ENCODE results near the gene GALNT1.
A peak's percentile ranks its signal among the peaks of the same experiment; 100 is the strongest.

GALNT1 gene

DNA sequence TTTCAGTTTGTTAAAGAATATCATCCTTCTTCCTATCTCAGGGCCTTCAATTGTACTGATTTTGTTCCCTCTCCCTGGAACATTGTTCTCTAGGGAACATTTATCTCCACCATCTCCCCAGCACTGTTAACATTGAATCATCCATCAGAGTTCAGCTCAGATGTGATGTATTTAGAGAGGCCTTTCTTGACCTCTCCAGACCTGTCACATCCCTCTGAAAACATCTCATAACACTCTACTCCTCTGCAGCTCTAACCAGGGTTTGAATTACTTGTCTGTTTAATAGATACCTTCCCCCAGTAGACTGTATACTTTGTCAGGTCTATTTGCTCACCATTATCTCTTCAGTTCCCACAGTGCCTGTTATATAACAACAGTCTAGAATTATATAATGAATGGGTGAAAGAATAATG, 98.6 kb downstream of the GALNT1 start:
- peaks cover 59 to 96% (median 79%) of the 10 kb centered on the region in 11 experiments for H3K36me3 ChIP-seq
- no peaks in the 10 kb centered on the region for H3K9me3 ChIP-seq (replicated peaks in 1 of 11)
- no peaks in the 10 kb centered on the region for H3K27me3 ChIP-seq
- no peak overlapping the region for H3K4me3 ChIP-seq
- H3K27ac ChIP-seq, result no peak overlapping the region
- no peak for TF ChIP-seq Cebpa-rat (IDR thresholded peaks at IDR 0.05)
- H3K4me1 ChIP-seq, result peaks cover 0 to under 1% (median 0%) of the 10 kb centered on the region in 10 experiments; a peak in 2 of 20 replicates
- no peak overlapping the region for H3K9ac ChIP-seq
- H3K4me2 ChIP-seq, result no peak overlapping the region
- peaks cover 0 to 7% (median 0%) of the 10 kb centered on the region in 11 experiments; a peak in 3 of 22 replicates for H4K20me1 ChIP-seq

DNA sequence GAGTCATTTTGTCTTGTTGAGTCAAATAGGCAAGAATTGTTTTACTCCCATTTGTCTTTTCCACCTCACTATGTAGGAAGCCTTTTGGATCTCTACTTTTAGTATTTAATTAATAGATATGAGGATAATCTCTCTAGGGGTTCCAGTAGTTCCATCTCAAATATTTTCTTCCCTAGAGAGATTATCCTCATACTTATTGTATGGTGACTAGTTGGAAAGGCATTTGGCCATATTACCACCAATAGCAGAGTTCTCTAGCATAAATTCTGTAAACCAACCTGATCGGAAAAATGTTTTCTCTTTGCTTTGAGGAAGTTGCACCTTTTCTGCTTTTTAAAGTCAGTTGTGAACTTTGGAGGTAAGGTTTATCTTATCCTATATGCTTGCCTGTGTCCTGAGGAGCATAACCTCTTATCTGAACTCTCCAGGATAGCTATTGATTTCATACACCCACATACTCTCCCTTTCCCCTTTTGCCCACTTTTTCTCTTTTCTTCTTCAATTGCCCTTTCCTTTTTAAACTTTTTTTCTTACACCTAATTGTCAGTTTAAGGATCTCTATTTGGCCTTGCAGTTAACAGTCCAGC, 100.8 kb downstream of the GALNT1 start:
- H3K27me3 ChIP-seq, result no peaks in the 10 kb centered on the region
- no peaks in the 10 kb centered on the region for H3K9me3 ChIP-seq (replicated peaks in 1 of 11)
- no peak overlapping the region for H3K27ac ChIP-seq
- peaks cover 0 to 3% (median 0%) of the 10 kb centered on the region in 11 experiments; a peak in 1 of 22 replicates for H4K20me1 ChIP-seq
- TF ChIP-seq Cebpa-rat (IDR thresholded peaks at IDR 0.05), result no peak
- no peak overlapping the region for H3K4me3 ChIP-seq
- no peak overlapping the region for H3K9ac ChIP-seq
- H3K36me3 ChIP-seq, result peaks cover 68 to 100% (median 89%) of the 10 kb centered on the region in 11 experiments
- H3K4me2 ChIP-seq, result no peak overlapping the region
- H3K4me1 ChIP-seq, result no peaks in the 10 kb centered on the region

DNA sequence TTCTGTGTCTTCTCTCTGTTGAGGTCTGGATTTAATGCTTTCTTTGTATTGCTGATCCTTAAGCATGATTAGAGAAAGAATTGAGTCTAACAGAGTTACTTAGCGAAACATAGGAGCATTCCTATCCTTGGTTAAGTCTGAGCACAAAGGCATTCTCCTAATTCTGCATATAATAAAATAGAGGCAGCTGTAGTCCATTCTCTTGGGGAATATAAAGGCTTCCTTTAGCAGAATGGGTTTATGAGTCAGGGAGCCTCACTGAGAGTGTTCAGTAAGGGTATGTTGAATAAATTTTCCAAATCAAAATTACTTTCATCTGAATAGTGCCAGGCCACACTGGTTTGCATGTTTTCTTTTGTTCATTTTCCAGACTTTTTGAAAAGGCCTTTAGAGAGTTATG, 101.5 kb downstream of the GALNT1 start:
- Histone ChIP-seq H3K4me3 (no peak overlapping the region), H3K4me2 (no peak overlapping the region), H3K27me3 (no peaks in the 10 kb centered on the region), H3K27ac (no peak overlapping the region), H3K9me3 (replicated peaks in 1 of 11) (no peaks in the 10 kb centered on the region), H3K9ac (no peak overlapping the region), H4K20me1 (peaks cover 0 to 3% (median 0%) of the 10 kb centered on the region in 11 experiments; a peak in 1 of 22 replicates), H3K36me3 (peaks cover 71 to 100% (median 91%) of the 10 kb centered on the region in 11 experiments), H3K4me1 (no peaks in the 10 kb centered on the region)
- no peak for TF ChIP-seq Cebpa-rat (IDR thresholded peaks at IDR 0.05)

DNA sequence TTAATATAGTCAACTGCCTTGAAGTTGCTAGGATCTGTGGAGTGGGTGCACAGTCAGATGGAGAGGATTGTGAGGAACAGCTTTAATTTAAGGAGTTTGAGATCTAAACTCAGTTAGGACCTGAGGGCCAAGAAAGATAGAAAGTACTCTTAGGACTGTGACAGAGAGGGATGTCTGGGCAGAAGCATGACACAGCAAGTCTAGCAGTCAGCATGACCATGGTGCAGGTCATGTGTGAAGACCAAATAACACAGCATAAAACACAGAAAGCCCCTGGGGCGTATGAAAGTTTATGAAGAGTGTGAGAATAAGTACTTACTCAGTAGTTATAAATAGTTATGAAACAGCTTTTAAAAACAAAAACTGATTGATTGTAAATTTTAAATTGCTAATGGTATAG, 107.2 kb downstream of the GALNT1 start:
- H3K4me1 ChIP-seq, result peaks cover 0 to 7% (median 0%) of the 10 kb centered on the region in 10 experiments; a peak in 2 of 20 replicates
- no peak overlapping the region for H3K4me2 ChIP-seq
- peaks cover 85 to 100% (median 89%) of the 10 kb centered on the region in 11 experiments for H3K36me3 ChIP-seq
- no peak for TF ChIP-seq Cebpa-rat (IDR thresholded peaks at IDR 0.05)
- no peak overlapping the region for H3K4me3 ChIP-seq
- H3K27ac ChIP-seq, result no peak overlapping the region
- H4K20me1 ChIP-seq, result no peaks in the 10 kb centered on the region
- H3K27me3 ChIP-seq, result no peaks in the 10 kb centered on the region
- no peak overlapping the region for H3K9ac ChIP-seq
- H3K9me3 ChIP-seq (replicated peaks in 1 of 11), result no peaks in the 10 kb centered on the region

DNA sequence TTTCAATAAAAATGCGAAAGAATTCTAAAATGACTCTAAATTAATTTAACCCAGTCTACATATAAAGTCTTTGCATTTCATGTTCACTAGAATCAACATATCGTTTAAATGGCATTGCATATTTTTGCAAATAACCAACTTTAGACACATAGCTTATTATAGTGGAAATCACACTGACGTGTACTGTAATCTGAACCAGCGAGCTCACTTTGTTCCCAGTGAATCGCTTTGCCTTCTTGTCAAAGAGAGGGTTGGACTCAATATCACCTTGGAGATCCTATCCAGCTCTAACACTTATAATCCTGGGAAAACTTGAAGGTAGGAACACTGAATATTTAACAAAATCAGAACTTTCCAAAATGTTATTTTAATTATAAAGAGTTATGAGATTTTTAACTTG, 108.2 kb downstream of the GALNT1 start:
- Histone ChIP-seq H3K4me2 (no peak overlapping the region), H3K36me3 (peaks cover 86 to 100% (median 89%) of the 10 kb centered on the region in 11 experiments), H3K27ac (no peak overlapping the region), H4K20me1 (no peaks in the 10 kb centered on the region), H3K9me3 (replicated peaks in 1 of 11) (no peaks in the 10 kb centered on the region), H3K9ac (no peak overlapping the region), H3K4me3 (no peak overlapping the region), H3K4me1 (peaks cover 0 to 9% (median 0%) of the 10 kb centered on the region in 10 experiments; a peak in 2 of 20 replicates), H3K27me3 (no peaks in the 10 kb centered on the region)
- TF ChIP-seq Cebpa-rat (IDR thresholded peaks at IDR 0.05), result no peak

DNA sequence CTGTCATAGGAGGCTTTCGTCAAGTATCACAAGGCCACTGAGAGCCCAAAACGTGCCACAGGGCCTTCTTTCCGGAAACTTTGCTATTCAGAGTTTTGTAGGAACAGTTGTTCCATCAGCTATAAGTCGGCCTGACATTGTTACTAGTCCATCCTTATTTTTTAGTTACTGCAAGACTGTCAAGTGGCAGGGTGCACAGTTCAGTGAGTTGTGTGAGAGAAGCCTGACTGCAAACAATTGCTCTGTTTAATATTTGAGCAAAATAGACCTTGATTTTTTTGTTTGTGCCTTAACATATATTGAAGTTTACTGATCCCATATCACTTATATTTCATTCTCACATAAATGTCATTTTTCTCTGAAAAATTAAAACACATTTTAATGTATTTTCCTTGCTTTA, 110.1 kb downstream of the GALNT1 start:
- no peak overlapping the region for H3K4me2 ChIP-seq
- H3K36me3 ChIP-seq, result peaks cover 84 to 100% (median 90%) of the 10 kb centered on the region in 11 experiments
- H3K27ac ChIP-seq, result no peak overlapping the region
- H3K4me3 ChIP-seq, result no peak overlapping the region
- H3K9me3 ChIP-seq (replicated peaks in 1 of 11), result no peaks in the 10 kb centered on the region
- peaks cover 0 to 9% (median 0%) of the 10 kb centered on the region in 10 experiments; a peak in 2 of 20 replicates for H3K4me1 ChIP-seq
- no peak overlapping the region for H3K9ac ChIP-seq
- no peak for TF ChIP-seq Cebpa-rat (IDR thresholded peaks at IDR 0.05)
- no peaks in the 10 kb centered on the region for H4K20me1 ChIP-seq
- H3K27me3 ChIP-seq, result no peaks in the 10 kb centered on the region

DNA sequence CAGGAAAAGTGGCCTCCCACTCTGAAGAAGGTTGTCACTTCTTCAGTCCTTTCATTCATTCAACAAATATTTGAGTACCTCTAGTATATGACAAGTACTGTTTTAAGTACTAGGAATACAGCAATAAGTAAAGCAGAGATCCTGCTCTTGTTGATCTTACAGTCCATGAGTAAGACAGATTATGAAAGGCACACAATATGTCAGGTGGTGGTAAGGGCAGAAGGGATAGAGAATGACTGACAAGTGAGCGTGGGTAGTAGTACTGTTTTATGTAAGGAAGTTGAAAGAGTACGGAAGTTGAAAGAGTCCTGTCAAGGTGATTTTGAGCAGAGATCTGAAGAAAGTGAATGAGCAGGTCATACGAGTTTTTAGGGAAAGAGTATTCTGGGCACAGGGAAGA, 111.3 kb downstream of the GALNT1 start:
- H3K4me3 ChIP-seq, result no peak overlapping the region
- peaks cover 84 to 100% (median 93%) of the 10 kb centered on the region in 11 experiments for H3K36me3 ChIP-seq
- H3K9me3 ChIP-seq (replicated peaks in 1 of 11), result no peaks in the 10 kb centered on the region
- no peak overlapping the region for H3K9ac ChIP-seq
- no peak overlapping the region for H3K27ac ChIP-seq
- H3K27me3 ChIP-seq, result no peaks in the 10 kb centered on the region
- H4K20me1 ChIP-seq, result no peaks in the 10 kb centered on the region; a peak in 1 of 22 replicates
- peaks cover 0 to 9% (median 0%) of the 10 kb centered on the region in 10 experiments; a peak in 2 of 20 replicates for H3K4me1 ChIP-seq
- no peak for TF ChIP-seq Cebpa-rat (IDR thresholded peaks at IDR 0.05)
- H3K4me2 ChIP-seq, result no peak overlapping the region

DNA sequence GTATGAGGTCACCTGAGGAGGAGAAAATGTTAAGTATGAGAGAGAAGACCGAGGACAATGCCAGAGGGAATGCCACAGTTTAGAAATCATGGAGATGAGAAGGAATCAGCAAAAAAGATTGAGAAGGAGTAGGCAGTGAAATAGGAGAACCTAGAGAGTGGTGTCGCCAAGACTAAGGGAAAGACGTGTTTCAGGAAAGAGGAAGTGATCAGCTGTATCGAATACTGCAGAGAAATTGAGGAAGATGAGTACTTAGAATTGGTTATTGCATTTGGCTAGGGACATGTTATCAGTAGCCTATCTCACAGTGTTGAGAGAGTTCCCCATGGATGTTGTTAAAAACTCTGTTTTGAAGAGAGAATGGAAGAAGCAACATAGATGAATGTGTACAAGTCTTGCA, 112.3 kb downstream of the GALNT1 start:
- TF ChIP-seq Cebpa-rat (IDR thresholded peaks at IDR 0.05), result no peak
- Histone ChIP-seq H3K27me3 (no peaks in the 10 kb centered on the region), H3K4me1 (peaks cover 0 to 9% (median 0%) of the 10 kb centered on the region in 10 experiments; a peak in 2 of 20 replicates), H3K36me3 (peaks cover 84 to 100% (median 95%) of the 10 kb centered on the region in 11 experiments), H3K4me2 (peak overlapping the region in 1 of 11 experiments; percentile 12; a peak in 1 of 22 replicates), H4K20me1 (no peaks in the 10 kb centered on the region; a peak in 1 of 22 replicates), H3K27ac (no peak overlapping the region), H3K4me3 (no peak overlapping the region), H3K9ac (no peak overlapping the region), H3K9me3 (replicated peaks in 1 of 11) (no peaks in the 10 kb centered on the region)

DNA sequence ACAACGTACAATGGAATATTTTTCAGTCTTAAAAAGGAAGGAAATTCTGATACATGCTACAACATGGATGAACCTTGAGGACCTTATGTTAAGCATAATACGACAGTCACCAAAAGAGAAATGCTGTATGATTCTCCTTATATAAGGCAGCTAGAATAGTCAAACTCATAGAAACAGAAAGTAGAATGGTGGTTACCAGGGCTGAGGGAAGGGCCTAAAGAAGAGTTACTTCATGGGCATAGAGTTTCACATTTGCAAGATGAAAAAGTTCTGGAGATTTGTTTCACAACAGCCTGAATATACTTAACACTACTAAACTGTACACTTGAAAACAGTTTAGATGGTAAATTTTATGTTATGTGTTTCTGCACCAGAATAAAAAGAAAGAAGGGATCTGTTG, 113.3 kb downstream of the GALNT1 start:
- H4K20me1 ChIP-seq, result no peaks in the 10 kb centered on the region; a peak in 1 of 22 replicates
- peaks cover 0 to 9% (median 0%) of the 10 kb centered on the region in 10 experiments; a peak in 2 of 20 replicates for H3K4me1 ChIP-seq
- H3K9me3 ChIP-seq (replicated peaks in 1 of 11), result no peaks in the 10 kb centered on the region
- no peak for TF ChIP-seq Cebpa-rat (IDR thresholded peaks at IDR 0.05)
- no peak overlapping the region for H3K9ac ChIP-seq
- no peak overlapping the region for H3K27ac ChIP-seq
- H3K36me3 ChIP-seq, result peaks cover 91 to 100% (median 98%) of the 10 kb centered on the region in 11 experiments
- no peak overlapping the region for H3K4me2 ChIP-seq
- H3K4me3 ChIP-seq, result no peak overlapping the region
- H3K27me3 ChIP-seq, result no peaks in the 10 kb centered on the region

DNA sequence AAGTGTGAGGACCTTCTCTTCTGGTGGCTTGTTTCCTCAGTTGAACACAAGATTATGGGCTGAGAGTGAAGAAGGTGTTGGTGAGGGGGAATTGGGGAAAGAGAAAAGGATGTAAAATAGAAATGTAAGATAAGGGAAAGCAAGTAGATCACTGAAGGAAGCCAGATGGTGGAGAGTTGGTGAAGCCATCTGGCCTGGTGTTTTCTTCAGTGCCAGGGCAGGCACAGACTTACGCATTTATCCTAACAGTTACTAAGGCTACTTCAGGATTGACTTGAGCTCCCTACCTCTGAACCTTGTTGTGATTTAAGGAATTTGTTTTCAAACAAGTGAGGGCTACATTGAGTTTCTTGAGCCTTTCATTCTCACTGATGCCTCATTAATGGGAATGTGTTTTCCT, 113.8 kb downstream of the GALNT1 start:
- Histone ChIP-seq H3K27ac (no peak overlapping the region), H3K27me3 (no peaks in the 10 kb centered on the region), H3K4me3 (no peak overlapping the region), H3K9ac (no peak overlapping the region), H3K9me3 (replicated peaks in 1 of 11) (no peaks in the 10 kb centered on the region), H3K4me1 (peaks cover 0 to 9% (median 0%) of the 10 kb centered on the region in 10 experiments; a peak in 2 of 20 replicates), H3K4me2 (no peak overlapping the region), H3K36me3 (peaks cover 91 to 100% (median 98%) of the 10 kb centered on the region in 11 experiments), H4K20me1 (no peaks in the 10 kb centered on the region; a peak in 1 of 22 replicates)
- TF ChIP-seq Cebpa-rat (IDR thresholded peaks at IDR 0.05), result no peak

All from BLaER1 treated with 17β-estradiol and CSF1 and Interleukin-3, amounts not matched to agents 10 nM and 100 nM (cell line).